ENCODE measurements around the gene ROR1.

DNA sequence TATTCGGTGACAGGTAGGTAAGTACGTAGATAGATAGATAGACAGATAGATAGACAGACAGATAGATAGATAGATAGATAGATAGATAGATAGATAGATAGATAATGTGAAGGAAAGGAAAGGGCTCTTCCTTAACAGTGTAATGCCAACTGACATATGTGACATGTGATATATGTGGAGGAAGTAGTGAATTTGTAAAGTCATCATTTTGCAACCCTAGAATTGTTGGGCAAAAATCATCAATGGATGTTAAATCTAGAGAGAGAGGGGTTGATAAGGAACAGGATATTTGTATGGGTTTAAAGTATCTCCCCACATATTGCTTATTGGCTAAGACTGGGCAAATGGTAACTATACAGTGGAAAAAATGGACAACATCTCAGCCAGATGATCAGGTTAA is 166.6 kb downstream of the ROR1 start:
- TF ChIP-seq, protein P1, sequence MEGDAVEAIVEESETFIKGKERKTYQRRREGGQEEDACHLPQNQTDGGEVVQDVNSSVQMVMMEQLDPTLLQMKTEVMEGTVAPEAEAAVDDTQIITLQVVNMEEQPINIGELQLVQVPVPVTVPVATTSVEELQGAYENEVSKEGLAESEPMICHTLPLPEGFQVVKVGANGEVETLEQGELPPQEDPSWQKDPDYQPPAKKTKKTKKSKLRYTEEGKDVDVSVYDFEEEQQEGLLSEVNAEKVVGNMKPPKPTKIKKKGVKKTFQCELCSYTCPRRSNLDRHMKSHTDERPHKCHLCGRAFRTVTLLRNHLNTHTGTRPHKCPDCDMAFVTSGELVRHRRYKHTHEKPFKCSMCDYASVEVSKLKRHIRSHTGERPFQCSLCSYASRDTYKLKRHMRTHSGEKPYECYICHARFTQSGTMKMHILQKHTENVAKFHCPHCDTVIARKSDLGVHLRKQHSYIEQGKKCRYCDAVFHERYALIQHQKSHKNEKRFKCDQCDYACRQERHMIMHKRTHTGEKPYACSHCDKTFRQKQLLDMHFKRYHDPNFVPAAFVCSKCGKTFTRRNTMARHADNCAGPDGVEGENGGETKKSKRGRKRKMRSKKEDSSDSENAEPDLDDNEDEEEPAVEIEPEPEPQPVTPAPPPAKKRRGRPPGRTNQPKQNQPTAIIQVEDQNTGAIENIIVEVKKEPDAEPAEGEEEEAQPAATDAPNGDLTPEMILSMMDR (IDR thresholded peaks at IDR 0.05), result no peak
- TF ChIP-seq POLR2AphosphoS5 (IDR thresholded peaks at IDR 0.05) (no peak), POLR2A (IDR thresholded peaks at IDR 0.05) (no peak)
